B cell (primary cell): ENCODE measurements around the gene MVB12B. TPM values are rescaled to one million over a fixed set of nuclear protein-coding genes. Genes with fewer than 3 reads are reported as not detected.

Experiments used
- ATAC-seq: fragments of 200-7000 bp; cut with Tn5 transposase; one replicate; pipeline ENCODE4 v1.10.0; 2021; ENCODE audit warnings: low read depth, mild to moderate bottlenecking, moderate number of reproducible peaks, moderate library complexity
- CTCF ChIA-PET: fragments of 350-600 bp; sonication (Branson Sonifier 250); formaldehyde crosslinking; loops from one replicate; lab custom pipeline; 2021; ENCODE audit warnings: antibody characterized with exemption, inconsistent platforms; lab: Charles Lee
- POLR2A ChIA-PET: fragments of 350-600 bp; sonication (Branson Sonifier 250); formaldehyde crosslinking; loops from one replicate; lab custom pipeline; 2021; ENCODE audit warnings: antibody characterized with exemption; lab: Charles Lee
- DNase-seq: peaks from one replicate; pipeline ENCODE4 v3.0.0; 2013
- H2AFZ ChIP-seq: 2 replicates; pipeline ENCODE4 v1.6.1; 2012; ENCODE audit warnings: mild to moderate bottlenecking, low read depth, low read length; ENCODE audit not compliant: insufficient read depth, poor library complexity, severe bottlenecking
- H3K27ac ChIP-seq, 2 donors: 1 replicate in 1 of 2; 2 replicates in 1 of 2; pipeline ENCODE4 v1.5.1; 2012 to 2013; ENCODE audit warnings: low read length in 2 of 2, mild to moderate bottlenecking in 2 of 2, moderate library complexity in 1 of 2
- H3K27me3 ChIP-seq, 4 experiments: fragments of 200-600 bp in 1 of 4; sonication (generic) in 1 of 4; replicated peaks in 1 of 4; 1 replicate in 2 of 4; 2 replicates in 2 of 4; pipeline versions ENCODE4 v1.6.1 to v1.7.0; 2013 to 2016; ENCODE audit warnings: low read length in 3 of 4, mild to moderate bottlenecking in 2 of 4, mixed read lengths in 1 of 4, moderate library complexity in 1 of 4; ENCODE audit not compliant: insufficient read depth in 4 of 4, control insufficient read depth in 3 of 4; ENCODE audit errors: control extremely low read depth in 1 of 4
- H3K36me3 ChIP-seq, 2 experiments: replicated peaks in 1 of 2; 1 replicate in 1 of 2; 2 replicates in 1 of 2; pipeline versions ENCODE4 v1.6.1 to v1.7.1; 2013; ENCODE audit warnings: low read length in 1 of 2; ENCODE audit not compliant: insufficient read depth in 2 of 2, control insufficient read depth in 1 of 2; ENCODE audit errors: control extremely low read depth in 1 of 2, extremely low read depth in 1 of 2
- H3K4me1 ChIP-seq, 2 donors: fragments of 200-600 bp in 1 of 2; sonication (generic) in 1 of 2; 1 replicate in 1 of 2; 2 replicates in 1 of 2; pipeline versions ENCODE4 v1.5.1 to v1.6.1; 2013 to 2017; ENCODE audit warnings: low read length in 2 of 2; ENCODE audit not compliant: control insufficient read depth in 2 of 2, insufficient read depth in 2 of 2
- H3K4me2 ChIP-seq: replicated peaks from 2 replicates; pipeline ENCODE3; 2012; ENCODE audit warnings: mild to moderate bottlenecking, low read depth, low read length; ENCODE audit not compliant: poor library complexity, severe bottlenecking
- H3K4me3 ChIP-seq, 5 experiments: fragments of 200-600 bp in 1 of 5; sonication (generic) in 1 of 5; 1 replicate in 3 of 5; 2 replicates in 2 of 5; pipeline versions ENCODE4 v1.5.1 to v1.7.0; 2011 to 2016; ENCODE audit warnings: low read length in 4 of 5, mild to moderate bottlenecking in 4 of 5, low read depth in 2 of 5, control low read depth in 1 of 5, moderate library complexity in 1 of 5; ENCODE audit not compliant: insufficient read depth in 1 of 5; ENCODE audit errors: control extremely low read depth in 1 of 5, extremely low read depth in 1 of 5
- H3K79me2 ChIP-seq: fragments of 200-600 bp; sonication (generic); one replicate; pipeline ENCODE4 v1.6.0; 2016; ENCODE audit warnings: low read length; ENCODE audit not compliant: control insufficient read depth, insufficient read depth
- H3K9ac ChIP-seq: fragments of 200-600 bp; sonication (generic); 2 replicates; pipeline ENCODE4 v1.6.1; 2017; ENCODE audit warnings: mild to moderate bottlenecking, low read length, moderate library complexity
- H3K9me3 ChIP-seq, 3 donors: one replicate each; pipeline versions ENCODE4 v1.6.1 to v1.7.1; 2013; ENCODE audit warnings: low read length in 2 of 3; ENCODE audit not compliant: control insufficient read depth in 2 of 3, insufficient read depth in 1 of 3; ENCODE audit errors: control extremely low read depth in 1 of 3
- H4K20me1 ChIP-seq: 2 replicates; pipeline ENCODE4 v1.6.0; 2012; ENCODE audit warnings: mild to moderate bottlenecking, low read length; ENCODE audit not compliant: insufficient read depth, control insufficient read depth, poor library complexity, severe bottlenecking
- H3K27ac Mint-ChIP-seq: one replicate; pipeline ENCODE4 v1.8.0; 2021; ENCODE audit warnings: mixed read lengths
- H3K27me3 Mint-ChIP-seq: one replicate; pipeline ENCODE4 v1.8.0; 2021; ENCODE audit warnings: mixed read lengths
- H3K4me1 Mint-ChIP-seq: one replicate; pipeline ENCODE4 v1.8.0; 2021; ENCODE audit warnings: mixed read lengths
- H3K4me3 Mint-ChIP-seq: one replicate; pipeline ENCODE4 v1.8.0; 2021; ENCODE audit warnings: mixed read lengths
- H3K9me3 Mint-ChIP-seq: one replicate; pipeline ENCODE4 v1.8.0; 2022; ENCODE audit warnings: mixed read lengths; ENCODE audit not compliant: insufficient read depth
- EZH2 ChIP-seq: IDR thresholded peaks from 2 replicates; pipeline ENCODE4 v1.6.1; 2012; ENCODE audit warnings: borderline replicate concordance, low read depth, mild to moderate bottlenecking, moderate library complexity, low read length; ENCODE audit not compliant: insufficient read depth, poor library complexity, severe bottlenecking
- WGBS: methylation state at CpG from one replicate; pipeline ENCODE4 v1.1.5; 2013; ENCODE audit warnings: missing lambda C conversion rate; ENCODE audit not compliant: insufficient coverage; 5-methylcytosine and 5-hydroxymethylcytosine counted together
- intact Hi-C: fragments of 100-400 bp; cut with micrococcal nuclease; formaldehyde crosslinking; loops from one replicate; pipeline ENCODE4 v1.10.0; 2022
- polyA plus RNA-seq: library from polyadenylated mRNA; depleted of rRNA; stranded (reverse); fragments of >200 nt; gene quantifications from 2 replicates; pipeline ENCODE4 v1.2.3, GENCODE V29; 2012
- total RNA-seq, 2 donors: library from RNA; stranded (reverse); fragments of 120-200 nt in 1 of 2; gene quantifications; 1 replicate in 1 of 2; 2 replicates in 1 of 2; pipeline versions ENCODE4 v1.2.3 to v1.2.4, GENCODE V29; 2013 to 2022
- TF ChIP-seq, protein P1 (sequence below): fragments of 200-600 bp; IDR thresholded peaks from one replicate; pipeline ENCODE4 v1.8.0; 2022; ENCODE audit warnings: antibody characterized with exemption, mild to moderate bottlenecking

MVB12B gene
- total and polyA plus RNA-seq, 2 donors (not counting 1 experiment from before 2014, with no cell fraction given): 1.2 to 9.8 TPM

GRCh38 chr9:126399251-126399650 is 72.6 kb downstream of the MVB12B start:
- no peaks in the 10 kb centered on the region for H3K27me3 Mint-ChIP-seq
- Histone ChIP-seq H2AFZ (no peak overlapping the region), H3K4me2 (no peak overlapping the region), H3K27me3 (no peaks in the 10 kb centered on the region), H3K9ac (no peak overlapping the region), H3K27ac (no peak overlapping the region), H3K4me3 (no peak overlapping the region), H3K9me3 (no peaks in the 10 kb centered on the region), H3K36me3 (no peaks in the 10 kb centered on the region), H4K20me1 (no peaks in the 10 kb centered on the region), H3K79me2 (no peaks in the 10 kb centered on the region), H3K4me1 (peaks cover 13 to 16% of the 10 kb centered on the region in 2 donors)
- CTCF ChIA-PET: interaction anchor here (0.7 to 6.9 kb wide), 25 partner anchors 10 to 991 kb away, joined by 3 to 85 read pairs (median 6); partner anchors contain the start of gene MVB12B
- DNase-seq (no peak), ATAC-seq (no peak)
- H3K4me1 Mint-ChIP-seq: peaks cover 27% of the 10 kb centered on the region
- H3K4me3 Mint-ChIP-seq: no peak overlapping the region
- intact Hi-C loops: loop anchor here (2.0 to 5.0 kb wide), 2 partner anchors 73 to 990 kb away; no protein-coding TSS in a partner anchor
- no peaks in the 10 kb centered on the region for H3K9me3 Mint-ChIP-seq
- H3K27ac Mint-ChIP-seq: no peak overlapping the region
- POLR2A ChIA-PET: interaction anchor here (0.5 kb wide), 1 partner anchor 1189 kb away, joined by 3 read pairs; no protein-coding TSS in a partner anchor
- 94% methylated on average over 7 of the region's 8 CpGs for WGBS
- no peak for TF ChIP-seq EZH2
- TF ChIP-seq, protein P1, sequence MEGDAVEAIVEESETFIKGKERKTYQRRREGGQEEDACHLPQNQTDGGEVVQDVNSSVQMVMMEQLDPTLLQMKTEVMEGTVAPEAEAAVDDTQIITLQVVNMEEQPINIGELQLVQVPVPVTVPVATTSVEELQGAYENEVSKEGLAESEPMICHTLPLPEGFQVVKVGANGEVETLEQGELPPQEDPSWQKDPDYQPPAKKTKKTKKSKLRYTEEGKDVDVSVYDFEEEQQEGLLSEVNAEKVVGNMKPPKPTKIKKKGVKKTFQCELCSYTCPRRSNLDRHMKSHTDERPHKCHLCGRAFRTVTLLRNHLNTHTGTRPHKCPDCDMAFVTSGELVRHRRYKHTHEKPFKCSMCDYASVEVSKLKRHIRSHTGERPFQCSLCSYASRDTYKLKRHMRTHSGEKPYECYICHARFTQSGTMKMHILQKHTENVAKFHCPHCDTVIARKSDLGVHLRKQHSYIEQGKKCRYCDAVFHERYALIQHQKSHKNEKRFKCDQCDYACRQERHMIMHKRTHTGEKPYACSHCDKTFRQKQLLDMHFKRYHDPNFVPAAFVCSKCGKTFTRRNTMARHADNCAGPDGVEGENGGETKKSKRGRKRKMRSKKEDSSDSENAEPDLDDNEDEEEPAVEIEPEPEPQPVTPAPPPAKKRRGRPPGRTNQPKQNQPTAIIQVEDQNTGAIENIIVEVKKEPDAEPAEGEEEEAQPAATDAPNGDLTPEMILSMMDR: no peak

- no peak overlapping the region for H2AFZ ChIP-seq
- H3K79me2 ChIP-seq: no peaks in the 10 kb centered on the region
- H4K20me1 ChIP-seq: no peaks in the 10 kb centered on the region
- H3K9me3 ChIP-seq: no peaks in the 10 kb centered on the region
- no peak overlapping the region for H3K4me2 ChIP-seq
- no peak overlapping the region for H3K27ac Mint-ChIP-seq
- no peaks in the 10 kb centered on the region for H3K27me3 ChIP-seq
- peaks cover 13 to 16% of the 10 kb centered on the region in 2 donors for H3K4me1 ChIP-seq
- no peak overlapping the region for H3K9ac ChIP-seq
- peaks cover 27% of the 10 kb centered on the region for H3K4me1 Mint-ChIP-seq
- H3K4me3 Mint-ChIP-seq: no peak overlapping the region
- 96% methylated on average over 6 of the region's 10 CpGs for WGBS
- no peaks in the 10 kb centered on the region for H3K27me3 Mint-ChIP-seq
- ChIA-PET CTCF (interaction anchor here (1.2 to 6.9 kb wide), 8 partner anchors 72 to 170 kb away, joined by 3 to 85 read pairs (median 24); partner anchors contain the start of gene MVB12B), POLR2A (no interaction called here)
- no peak overlapping the region for H3K27ac ChIP-seq
- TF ChIP-seq, protein P1: no peak
- TF ChIP-seq EZH2: no peak
- no peaks in the 10 kb centered on the region for H3K36me3 ChIP-seq
- DNase-seq (no peak), ATAC-seq (no peak)
- H3K9me3 Mint-ChIP-seq: no peaks in the 10 kb centered on the region
- H3K4me3 ChIP-seq: no peak overlapping the region
- intact Hi-C loops: loop anchor here (2.0 to 5.0 kb wide), 2 partner anchors 73 to 991 kb away; no protein-coding TSS in a partner anchor
Measured at GRCh38 chr9:126399789-126400188, 73.2 kb downstream of the MVB12B start.
